GM12878 (cell line): ENCODE measurements around the gene PXT1. TPM values are rescaled to one million over a fixed set of nuclear protein-coding genes. Genes with fewer than 3 reads are reported as not detected.
A peak's percentile ranks its signal among the peaks of the same experiment; 100 is the strongest.

ENCODE experiments used
- ATF7 ChIP-seq: fragments of 450-650 bp; IDR thresholded peaks from 2 replicates; pipeline ENCODE4 v1.6.1; 2016; ENCODE audit warnings: low read depth, mild to moderate bottlenecking
- BRCA1 ChIP-seq: IDR thresholded peaks from 2 replicates; pipeline ENCODE4 v1.6.1; 2011; ENCODE audit warnings: low read depth, low read length, improper control_type of control experiment
- CBFB ChIP-seq: IDR thresholded peaks from 2 replicates; pipeline ENCODE4 v1.6.1; 2016; ENCODE audit warnings: antibody characterized with exemption, low read depth
- MEF2A ChIP-seq: IDR thresholded peaks from 2 replicates; pipeline ENCODE4 v1.6.1; 2011; ENCODE audit warnings: low read depth, mild to moderate bottlenecking, low read length, moderate library complexity; ENCODE audit not compliant: insufficient read depth
- NFYA ChIP-seq: IDR thresholded peaks from 2 replicates; pipeline ENCODE4 v1.6.1; 2011; ENCODE audit warnings: low read depth, mild to moderate bottlenecking, low read length, improper control_type of control experiment, borderline replicate concordance
- RCOR1 ChIP-seq: conservative IDR thresholded peaks from 2 replicates; pipeline ENCODE4 v1.6.1; 2012; ENCODE audit warnings: low read depth, low read length, improper control_type of control experiment
- SMARCA5 ChIP-seq: fragments of 450-650 bp; IDR thresholded peaks from 2 replicates; pipeline ENCODE4 v1.6.1; 2017; ENCODE audit warnings: mild to moderate bottlenecking
- TCF12 ChIP-seq: IDR thresholded peaks from 2 replicates; pipeline ENCODE4 v1.6.1; 2011; ENCODE audit warnings: low read depth, mild to moderate bottlenecking, low read length
- ZNF207 ChIP-seq: fragments of 450-650 bp; IDR thresholded peaks from 2 replicates; pipeline ENCODE4 v1.6.1; 2014; ENCODE audit warnings: antibody characterized with exemption, mild to moderate bottlenecking, borderline replicate concordance
- ZNF384 ChIP-seq: IDR thresholded peaks from 2 replicates; pipeline ENCODE4 v1.6.1; 2012; ENCODE audit warnings: low read depth, mild to moderate bottlenecking, low read length, improper control_type of control experiment, borderline replicate concordance
- polyA plus RNA-seq, 11 experiments: library from polyadenylated mRNA; depleted of rRNA in 4 of 11; unstranded in 6 of 11; stranded (reverse) in 5 of 11; fragments of >200 nt; fragmentation: Nextera tagmentation in 4 of 11; fragmentation: Illumina TruSeq in 1 of 11; extraction: Ambion mirVana in 4 of 11; extraction: Trizol in 1 of 11; gene quantifications; 1 replicate in 1 of 11; 2 replicates in 10 of 11; pipeline versions ENCODE4 v1.2.1 to v1.2.3, GENCODE V29; 2011 to 2016; ENCODE audit warnings: inconsistent platforms in 2 of 11, missing spikeins in 2 of 11, low read depth in 1 of 11
- total RNA-seq, 4 experiments: library from RNA; depleted of rRNA in 3 of 4; stranded (reverse); fragments of >200 nt in 3 of 4; fragmentation: Illumina TruSeq in 1 of 4; extraction: Trizol in 1 of 4; gene quantifications; 2 replicates each; pipeline versions ENCODE4 v1.2.1 to v1.2.3, GENCODE V29; 2013 to 2021
- TF ChIP-seq, protein P1 (sequence below): fragments of 150-350 bp; IDR thresholded peaks from 2 replicates; pipeline ENCODE4 v1.6.1; 2016; ENCODE audit warnings: low read depth, low read length
- TF ChIP-seq, protein P2 (sequence below): fragments of 450-650 bp; IDR thresholded peaks from 2 replicates; pipeline ENCODE4 v1.6.1; 2017; ENCODE audit warnings: low read depth, mild to moderate bottlenecking, moderate library complexity
- TF ChIP-seq, protein P3 (sequence below): fragments of 450-650 bp; IDR thresholded peaks from 2 replicates; pipeline ENCODE4 v1.6.1; 2017; ENCODE audit warnings: antibody characterized with exemption, mild to moderate bottlenecking, moderate library complexity
- TF ChIP-seq, protein P4 (sequence below): IDR thresholded peaks from 2 replicates; pipeline ENCODE4 v1.6.1; 2012; ENCODE audit warnings: low read depth, low read length, improper control_type of control experiment
- TF ChIP-seq, protein P5 (sequence below): fragments of 450-650 bp; IDR thresholded peaks from 2 replicates; pipeline ENCODE4 v1.6.1; 2016; ENCODE audit warnings: mild to moderate bottlenecking

PXT1 gene
- total and polyA plus RNA-seq, 10 of the 15 experiments (the other 5 are each of a cell fraction or from before 2014, with no cell fraction given): 0.27 to 2.9 (median 0.50) TPM

DNA sequence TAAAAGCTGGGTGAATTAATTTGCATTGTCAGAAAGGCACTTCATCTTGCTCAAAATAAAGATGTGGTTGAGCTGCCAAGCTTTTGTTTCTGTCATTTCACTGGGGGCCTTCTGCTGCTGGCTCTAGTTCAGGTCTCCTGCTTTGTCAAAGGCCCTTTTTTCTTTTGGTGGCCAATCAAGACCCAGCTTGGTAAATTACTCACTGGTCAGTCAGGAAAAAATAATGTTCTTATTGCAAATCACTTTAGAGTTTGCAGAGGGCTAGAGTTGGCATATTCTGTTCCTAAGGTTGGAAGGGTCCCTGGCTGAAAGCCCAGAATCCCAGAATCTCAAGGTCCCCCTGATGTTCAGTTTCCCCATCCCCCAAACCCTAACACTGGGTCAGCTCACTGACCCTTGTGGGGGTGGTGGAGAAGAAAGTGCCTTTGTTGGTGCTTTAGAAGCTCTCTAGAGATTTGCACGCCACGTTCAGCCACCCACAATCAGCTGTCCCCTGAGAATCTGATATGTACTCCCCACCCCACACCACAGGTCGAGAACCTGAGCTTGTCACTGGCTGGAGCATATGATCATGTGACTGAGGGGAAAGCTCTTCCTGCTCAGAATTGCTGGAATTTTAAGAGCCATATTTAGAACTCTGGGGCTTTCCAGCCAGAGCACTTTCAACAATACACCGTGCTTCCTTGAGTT, 84.3 kb downstream of the PXT1 start (continued):
- TF ChIP-seq, protein P1, sequence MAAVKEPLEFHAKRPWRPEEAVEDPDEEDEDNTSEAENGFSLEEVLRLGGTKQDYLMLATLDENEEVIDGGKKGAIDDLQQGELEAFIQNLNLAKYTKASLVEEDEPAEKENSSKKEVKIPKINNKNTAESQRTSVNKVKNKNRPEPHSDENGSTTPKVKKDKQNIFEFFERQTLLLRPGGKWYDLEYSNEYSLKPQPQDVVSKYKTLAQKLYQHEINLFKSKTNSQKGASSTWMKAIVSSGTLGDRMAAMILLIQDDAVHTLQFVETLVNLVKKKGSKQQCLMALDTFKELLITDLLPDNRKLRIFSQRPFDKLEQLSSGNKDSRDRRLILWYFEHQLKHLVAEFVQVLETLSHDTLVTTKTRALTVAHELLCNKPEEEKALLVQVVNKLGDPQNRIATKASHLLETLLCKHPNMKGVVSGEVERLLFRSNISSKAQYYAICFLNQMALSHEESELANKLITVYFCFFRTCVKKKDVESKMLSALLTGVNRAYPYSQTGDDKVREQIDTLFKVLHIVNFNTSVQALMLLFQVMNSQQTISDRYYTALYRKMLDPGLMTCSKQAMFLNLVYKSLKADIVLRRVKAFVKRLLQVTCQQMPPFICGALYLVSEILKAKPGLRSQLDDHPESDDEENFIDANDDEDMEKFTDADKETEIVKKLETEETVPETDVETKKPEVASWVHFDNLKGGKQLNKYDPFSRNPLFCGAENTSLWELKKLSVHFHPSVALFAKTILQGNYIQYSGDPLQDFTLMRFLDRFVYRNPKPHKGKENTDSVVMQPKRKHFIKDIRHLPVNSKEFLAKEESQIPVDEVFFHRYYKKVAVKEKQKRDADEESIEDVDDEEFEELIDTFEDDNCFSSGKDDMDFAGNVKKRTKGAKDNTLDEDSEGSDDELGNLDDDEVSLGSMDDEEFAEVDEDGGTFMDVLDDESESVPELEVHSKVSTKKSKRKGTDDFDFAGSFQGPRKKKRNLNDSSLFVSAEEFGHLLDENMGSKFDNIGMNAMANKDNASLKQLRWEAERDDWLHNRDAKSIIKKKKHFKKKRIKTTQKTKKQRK: no peak
- no peak for TF ChIP-seq BRCA1
- peak; percentile 75; the same call in 1 of the 2 replicates for TF ChIP-seq TCF12
- TF ChIP-seq MEF2A: peak; percentile 65; the same call in 1 of the 2 replicates
- TF ChIP-seq, protein P2, sequence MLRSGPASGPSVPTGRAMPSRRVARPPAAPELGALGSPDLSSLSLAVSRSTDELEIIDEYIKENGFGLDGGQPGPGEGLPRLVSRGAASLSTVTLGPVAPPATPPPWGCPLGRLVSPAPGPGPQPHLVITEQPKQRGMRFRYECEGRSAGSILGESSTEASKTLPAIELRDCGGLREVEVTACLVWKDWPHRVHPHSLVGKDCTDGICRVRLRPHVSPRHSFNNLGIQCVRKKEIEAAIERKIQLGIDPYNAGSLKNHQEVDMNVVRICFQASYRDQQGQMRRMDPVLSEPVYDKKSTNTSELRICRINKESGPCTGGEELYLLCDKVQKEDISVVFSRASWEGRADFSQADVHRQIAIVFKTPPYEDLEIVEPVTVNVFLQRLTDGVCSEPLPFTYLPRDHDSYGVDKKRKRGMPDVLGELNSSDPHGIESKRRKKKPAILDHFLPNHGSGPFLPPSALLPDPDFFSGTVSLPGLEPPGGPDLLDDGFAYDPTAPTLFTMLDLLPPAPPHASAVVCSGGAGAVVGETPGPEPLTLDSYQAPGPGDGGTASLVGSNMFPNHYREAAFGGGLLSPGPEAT: peak; percentile 79
- no peak; the same call in 1 of the 2 replicates for TF ChIP-seq ZNF384
- no peak for TF ChIP-seq NFYA
- TF ChIP-seq SMARCA5: peak; percentile 97
- no peak for TF ChIP-seq ZNF207
- TF ChIP-seq CBFB: no peak
- TF ChIP-seq, protein P3, sequence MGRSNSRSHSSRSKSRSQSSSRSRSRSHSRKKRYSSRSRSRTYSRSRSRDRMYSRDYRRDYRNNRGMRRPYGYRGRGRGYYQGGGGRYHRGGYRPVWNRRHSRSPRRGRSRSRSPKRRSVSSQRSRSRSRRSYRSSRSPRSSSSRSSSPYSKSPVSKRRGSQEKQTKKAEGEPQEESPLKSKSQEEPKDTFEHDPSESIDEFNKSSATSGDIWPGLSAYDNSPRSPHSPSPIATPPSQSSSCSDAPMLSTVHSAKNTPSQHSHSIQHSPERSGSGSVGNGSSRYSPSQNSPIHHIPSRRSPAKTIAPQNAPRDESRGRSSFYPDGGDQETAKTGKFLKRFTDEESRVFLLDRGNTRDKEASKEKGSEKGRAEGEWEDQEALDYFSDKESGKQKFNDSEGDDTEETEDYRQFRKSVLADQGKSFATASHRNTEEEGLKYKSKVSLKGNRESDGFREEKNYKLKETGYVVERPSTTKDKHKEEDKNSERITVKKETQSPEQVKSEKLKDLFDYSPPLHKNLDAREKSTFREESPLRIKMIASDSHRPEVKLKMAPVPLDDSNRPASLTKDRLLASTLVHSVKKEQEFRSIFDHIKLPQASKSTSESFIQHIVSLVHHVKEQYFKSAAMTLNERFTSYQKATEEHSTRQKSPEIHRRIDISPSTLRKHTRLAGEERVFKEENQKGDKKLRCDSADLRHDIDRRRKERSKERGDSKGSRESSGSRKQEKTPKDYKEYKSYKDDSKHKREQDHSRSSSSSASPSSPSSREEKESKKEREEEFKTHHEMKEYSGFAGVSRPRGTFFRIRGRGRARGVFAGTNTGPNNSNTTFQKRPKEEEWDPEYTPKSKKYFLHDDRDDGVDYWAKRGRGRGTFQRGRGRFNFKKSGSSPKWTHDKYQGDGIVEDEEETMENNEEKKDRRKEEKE: no peak
- TF ChIP-seq, protein P4, sequence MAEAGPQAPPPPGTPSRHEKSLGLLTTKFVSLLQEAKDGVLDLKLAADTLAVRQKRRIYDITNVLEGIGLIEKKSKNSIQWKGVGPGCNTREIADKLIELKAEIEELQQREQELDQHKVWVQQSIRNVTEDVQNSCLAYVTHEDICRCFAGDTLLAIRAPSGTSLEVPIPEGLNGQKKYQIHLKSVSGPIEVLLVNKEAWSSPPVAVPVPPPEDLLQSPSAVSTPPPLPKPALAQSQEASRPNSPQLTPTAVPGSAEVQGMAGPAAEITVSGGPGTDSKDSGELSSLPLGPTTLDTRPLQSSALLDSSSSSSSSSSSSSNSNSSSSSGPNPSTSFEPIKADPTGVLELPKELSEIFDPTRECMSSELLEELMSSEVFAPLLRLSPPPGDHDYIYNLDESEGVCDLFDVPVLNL: no peak
- TF ChIP-seq ATF7: peak; percentile 88
- TF ChIP-seq, protein P5, sequence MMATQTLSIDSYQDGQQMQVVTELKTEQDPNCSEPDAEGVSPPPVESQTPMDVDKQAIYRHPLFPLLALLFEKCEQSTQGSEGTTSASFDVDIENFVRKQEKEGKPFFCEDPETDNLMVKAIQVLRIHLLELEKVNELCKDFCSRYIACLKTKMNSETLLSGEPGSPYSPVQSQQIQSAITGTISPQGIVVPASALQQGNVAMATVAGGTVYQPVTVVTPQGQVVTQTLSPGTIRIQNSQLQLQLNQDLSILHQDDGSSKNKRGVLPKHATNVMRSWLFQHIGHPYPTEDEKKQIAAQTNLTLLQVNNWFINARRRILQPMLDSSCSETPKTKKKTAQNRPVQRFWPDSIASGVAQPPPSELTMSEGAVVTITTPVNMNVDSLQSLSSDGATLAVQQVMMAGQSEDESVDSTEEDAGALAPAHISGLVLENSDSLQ: no peak
- TF ChIP-seq RCOR1: peak; percentile 58
